PC-9 (cell line): Measurements from ENCODE around the gene BMERB1. TPM values are rescaled to one million over a fixed set of nuclear protein-coding genes. Genes with fewer than 3 reads are reported as not detected.

Source experiments
- BruUV-seq: library from RNA; stranded (reverse); fragments of 400-500 nt; replicated peaks from 2 replicates; lab custom pipeline; 2021; lab: Mats Ljungman, UMichigan
- CTCF ChIA-PET: fragments of 300-600 bp; sonication (Branson Sonifier 250); formaldehyde crosslinking; loops from one replicate; lab custom pipeline; 2022; ENCODE audit warnings: antibody characterized with exemption; lab: Charles Lee
- POLR2A ChIA-PET: fragments of 300-600 bp; sonication (Branson Sonifier 250); formaldehyde crosslinking; loops from one replicate; lab custom pipeline; 2022; ENCODE audit warnings: antibody characterized with exemption; ENCODE audit not compliant: unreplicated experiment; lab: Charles Lee
- DNase-seq, 2 experiments: peaks; one replicate each; pipeline versions ENCODE4 v3.0.0 to v3.0.0-alpha.2; 2015 to 2022; ENCODE audit warnings: mixed read lengths in 1 of 2
- H2AFZ ChIP-seq: fragments of 200-600 bp; sonication (generic); 2 replicates; pipeline ENCODE4 v1.8.1; 2017; ENCODE audit warnings: antibody characterized with exemption
- H3F3A ChIP-seq: fragments of 200-600 bp; sonication (generic); 2 replicates; pipeline ENCODE4 v1.8.1; 2017; ENCODE audit warnings: antibody characterized with exemption, mild to moderate bottlenecking, low read depth; ENCODE audit not compliant: insufficient read depth
- H3K27ac ChIP-seq: fragments of 200-600 bp; sonication (generic); 2 replicates; pipeline ENCODE4 v1.6.1; 2016; ENCODE audit warnings: mixed run types
- H3K27me3 ChIP-seq: fragments of 200-600 bp; sonication (generic); 2 replicates; pipeline ENCODE4 v1.6.1; 2016; ENCODE audit warnings: low read depth, mixed run types; ENCODE audit not compliant: insufficient read depth
- H3K36me3 ChIP-seq: fragments of 200-600 bp; sonication (generic); 2 replicates; pipeline ENCODE4 v1.6.1; 2016; ENCODE audit warnings: low read depth, mixed run types
- H3K4me1 ChIP-seq: fragments of 200-600 bp; sonication (generic); replicated peaks from 2 replicates; pipeline ENCODE4 v1.6.1; 2016; ENCODE audit warnings: mixed run types; ENCODE audit not compliant: insufficient read depth
- H3K4me2 ChIP-seq: fragments of 200-600 bp; sonication (generic); 2 replicates; pipeline ENCODE4 v1.6.1; 2017; ENCODE audit warnings: mixed run types
- H3K4me3 ChIP-seq: fragments of 200-600 bp; sonication (generic); 2 replicates; pipeline ENCODE4 v1.6.1; 2016; ENCODE audit warnings: mixed run types
- H3K79me2 ChIP-seq: fragments of 200-600 bp; sonication (generic); 2 replicates; pipeline ENCODE4 v1.6.1; 2017; ENCODE audit warnings: low read depth, mixed run types
- H3K9me2 ChIP-seq: fragments of 200-600 bp; sonication (generic); 2 replicates; pipeline ENCODE4 v1.8.1; 2017; ENCODE audit warnings: mild to moderate bottlenecking; ENCODE audit not compliant: insufficient read depth
- H3K9me3 ChIP-seq: fragments of 200-600 bp; sonication (generic); 2 replicates; pipeline ENCODE4 v1.8.1; 2016; ENCODE audit warnings: low read depth; ENCODE audit not compliant: insufficient read depth
- H4K20me1 ChIP-seq: fragments of 200-600 bp; sonication (generic); 2 replicates; pipeline ENCODE4 v1.8.1; 2017; ENCODE audit not compliant: insufficient read depth
- EZH2 ChIP-seq: fragments of 200-600 bp; sonication (generic); IDR thresholded peaks from 2 replicates; pipeline ENCODE4 v1.8.0; 2017; ENCODE audit warnings: antibody characterized with exemption, low read depth
- intact Hi-C: fragments of 100-400 bp; cut with micrococcal nuclease; formaldehyde crosslinking; loops from one replicate; pipeline ENCODE4 v1.10.0; 2022; ENCODE audit not compliant: unreplicated experiment
- total RNA-seq: library from RNA; stranded (reverse); gene quantifications from 2 replicates; pipeline ENCODE4 v1.2.3, GENCODE V29; 2021
- TF ChIP-seq, protein P1 (sequence below): fragments of 200-600 bp; sonication (generic); conservative IDR thresholded peaks from 2 replicates; pipeline ENCODE4 v1.6.1; 2017; ENCODE audit warnings: mixed run types, antibody characterized with exemption, mild to moderate bottlenecking, moderate library complexity

Gene BMERB1
- total RNA-seq, 1 experiment from 2014 or later, result 4.3 TPM

DNA sequence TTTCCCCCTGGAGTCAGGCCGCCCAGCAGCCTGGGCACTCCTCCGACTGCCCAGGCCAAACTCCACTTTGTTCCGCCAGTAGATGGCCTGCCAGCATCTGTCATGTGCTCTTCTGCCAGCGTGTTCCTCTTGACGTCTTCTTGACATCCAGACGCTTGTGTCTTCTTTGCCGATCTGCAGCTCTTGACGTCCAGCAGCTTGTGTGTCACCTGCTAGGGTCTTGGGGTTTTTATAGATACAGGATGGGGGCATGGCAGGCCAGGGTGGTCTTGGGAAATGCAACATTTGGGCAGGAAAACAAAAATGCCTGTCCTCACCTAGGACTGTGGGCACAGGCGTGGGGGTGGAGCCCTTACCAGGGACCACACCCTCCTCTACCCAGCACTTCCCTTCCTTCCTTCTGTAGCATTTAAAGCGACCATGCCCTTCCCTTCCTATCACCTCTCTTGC lies 88.7 kb downstream of the BMERB1 start:
- H2AFZ ChIP-seq, result no peak overlapping the region
- no peaks in the 10 kb centered on the region for H3K27me3 ChIP-seq
- H3K4me2 ChIP-seq, result peak overlapping the region; percentile 51
- H3K36me3 ChIP-seq, result no peaks in the 10 kb centered on the region
- no peak overlapping the region for H3K27ac ChIP-seq
- no peak overlapping the region for H3K4me3 ChIP-seq
- ChIA-PET POLR2A (interaction anchor here (0.6 kb wide), 1 partner anchor 72 kb away, joined by 4 read pairs; no protein-coding TSS in a partner anchor), CTCF (no interaction called here)
- 0 out of 2 replicates have a peak, but pooled peaks cover 7% of the 10 kb centered on the region for H3K4me1 ChIP-seq
- H3K79me2 ChIP-seq, result no peaks in the 10 kb centered on the region
- no peaks in the 10 kb centered on the region for H4K20me1 ChIP-seq
- no peak for TF ChIP-seq EZH2
- TF ChIP-seq, protein P1, sequence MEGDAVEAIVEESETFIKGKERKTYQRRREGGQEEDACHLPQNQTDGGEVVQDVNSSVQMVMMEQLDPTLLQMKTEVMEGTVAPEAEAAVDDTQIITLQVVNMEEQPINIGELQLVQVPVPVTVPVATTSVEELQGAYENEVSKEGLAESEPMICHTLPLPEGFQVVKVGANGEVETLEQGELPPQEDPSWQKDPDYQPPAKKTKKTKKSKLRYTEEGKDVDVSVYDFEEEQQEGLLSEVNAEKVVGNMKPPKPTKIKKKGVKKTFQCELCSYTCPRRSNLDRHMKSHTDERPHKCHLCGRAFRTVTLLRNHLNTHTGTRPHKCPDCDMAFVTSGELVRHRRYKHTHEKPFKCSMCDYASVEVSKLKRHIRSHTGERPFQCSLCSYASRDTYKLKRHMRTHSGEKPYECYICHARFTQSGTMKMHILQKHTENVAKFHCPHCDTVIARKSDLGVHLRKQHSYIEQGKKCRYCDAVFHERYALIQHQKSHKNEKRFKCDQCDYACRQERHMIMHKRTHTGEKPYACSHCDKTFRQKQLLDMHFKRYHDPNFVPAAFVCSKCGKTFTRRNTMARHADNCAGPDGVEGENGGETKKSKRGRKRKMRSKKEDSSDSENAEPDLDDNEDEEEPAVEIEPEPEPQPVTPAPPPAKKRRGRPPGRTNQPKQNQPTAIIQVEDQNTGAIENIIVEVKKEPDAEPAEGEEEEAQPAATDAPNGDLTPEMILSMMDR, result 0 out of 2 replicates have a peak, but pooled peaks have one; percentile 22
- intact Hi-C loops, result no loop called here
- H3F3A ChIP-seq, result no peaks in the 10 kb centered on the region
- H3K9me2 ChIP-seq, result no peaks in the 10 kb centered on the region
- no TSS peak for BruUV-seq
- DNase-seq, result peak in 1 of 2 experiments; percentile 49
- H3K9me3 ChIP-seq, result no peaks in the 10 kb centered on the region

DNA sequence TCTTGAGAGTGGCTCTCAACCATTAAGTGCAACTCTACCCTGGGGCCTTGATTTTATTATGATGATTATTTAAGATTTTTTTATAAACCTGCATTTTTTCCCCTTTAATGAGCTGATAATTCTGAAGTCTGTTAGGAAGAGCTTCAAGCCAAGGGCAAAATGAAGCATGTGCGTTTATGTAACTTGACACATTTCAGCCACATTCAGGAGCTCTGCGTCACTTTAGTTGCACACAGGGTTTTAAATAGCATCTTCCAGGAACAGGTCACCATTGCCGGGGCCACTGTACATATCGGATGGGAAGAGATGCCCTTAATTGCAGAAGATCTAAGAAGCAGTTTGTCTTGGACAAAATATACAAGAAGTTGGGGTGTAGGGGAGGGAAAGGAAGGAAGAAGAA lies 89.6 kb downstream of the BMERB1 start:
- no peak overlapping the region for H2AFZ ChIP-seq
- ChIA-PET POLR2A (interaction anchor here (1.0 kb wide), 1 partner anchor 17 kb away, joined by 4 read pairs; no protein-coding TSS in a partner anchor), CTCF (interaction anchor here (0.6 kb wide), 1 partner anchor 236 kb away, joined by 3 read pairs; no protein-coding TSS in a partner anchor)
- no peaks in the 10 kb centered on the region for H3K9me3 ChIP-seq
- H3K4me3 ChIP-seq, result no peak overlapping the region
- no peaks in the 10 kb centered on the region for H3K79me2 ChIP-seq
- TF ChIP-seq, protein P1, result no peak
- no peak for TF ChIP-seq EZH2
- no peak for DNase-seq
- H3K27me3 ChIP-seq, result no peaks in the 10 kb centered on the region
- H3K4me1 ChIP-seq, result 0 out of 2 replicates have a peak, but pooled peaks cover 7% of the 10 kb centered on the region
- H3K27ac ChIP-seq, result no peak overlapping the region
- no peaks in the 10 kb centered on the region for H3K9me2 ChIP-seq
- H4K20me1 ChIP-seq, result no peaks in the 10 kb centered on the region
- no peaks in the 10 kb centered on the region for H3F3A ChIP-seq
- no peak overlapping the region for H3K4me2 ChIP-seq
- H3K36me3 ChIP-seq, result no peaks in the 10 kb centered on the region
- no TSS peak for BruUV-seq
- intact Hi-C loops, result no loop called here

DNA sequence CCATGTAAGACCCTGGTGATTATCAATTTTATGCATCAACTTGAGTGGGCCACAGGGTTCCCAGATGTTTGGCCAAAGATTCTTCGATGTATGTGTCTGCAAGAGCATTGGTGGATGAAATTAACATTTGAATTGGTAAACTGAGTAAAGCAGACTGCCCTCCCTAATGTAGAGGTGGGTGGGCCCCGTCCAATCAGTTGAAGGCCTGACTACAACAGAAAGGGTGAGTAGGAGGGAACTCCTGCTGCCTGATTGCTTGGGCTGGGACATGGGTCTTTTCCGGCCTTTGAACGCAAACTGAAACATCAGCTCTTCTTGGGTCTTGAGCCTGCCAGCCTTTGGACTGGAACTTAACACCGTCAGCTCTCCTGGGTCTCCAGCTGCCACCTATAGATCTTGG lies 90.6 kb downstream of the BMERB1 start:
- Histone ChIP-seq H3K79me2 (no peaks in the 10 kb centered on the region), H4K20me1 (no peaks in the 10 kb centered on the region), H3K4me1 (0 out of 2 replicates have a peak, but pooled peaks cover 7% of the 10 kb centered on the region), H3K9me2 (no peaks in the 10 kb centered on the region), H3K36me3 (no peaks in the 10 kb centered on the region), H3K4me3 (no peak overlapping the region), H3K4me2 (no peak overlapping the region), H3F3A (no peaks in the 10 kb centered on the region), H3K27ac (no peak overlapping the region), H2AFZ (no peak overlapping the region), H3K27me3 (no peaks in the 10 kb centered on the region), H3K9me3 (no peaks in the 10 kb centered on the region)
- ChIA-PET CTCF (no interaction called here), POLR2A (interaction anchor here (1.0 kb wide), 1 partner anchor 18 kb away, joined by 4 read pairs; no protein-coding TSS in a partner anchor)
- no peak for DNase-seq
- no TSS peak for BruUV-seq
- TF ChIP-seq, protein P1, result no peak
- TF ChIP-seq EZH2, result no peak
- intact Hi-C loops, result no loop called here
